GM19023 (cell line): ENCODE measurements around the gene PDE4C.

Source experiments
- ATAC-seq: cut with Tn5 transposase; IDR thresholded peaks from one replicate; pipeline ENCODE4 v1.9.1; 2021; ENCODE audit warnings: mild to moderate bottlenecking, moderate library complexity; ENCODE audit not compliant: unreplicated experiment

PDE4C gene

GRCh38 chr19:18254546-18255503 is 28.6 kb upstream of the PDE4C start:
- no peak for ATAC-seq

DNA sequence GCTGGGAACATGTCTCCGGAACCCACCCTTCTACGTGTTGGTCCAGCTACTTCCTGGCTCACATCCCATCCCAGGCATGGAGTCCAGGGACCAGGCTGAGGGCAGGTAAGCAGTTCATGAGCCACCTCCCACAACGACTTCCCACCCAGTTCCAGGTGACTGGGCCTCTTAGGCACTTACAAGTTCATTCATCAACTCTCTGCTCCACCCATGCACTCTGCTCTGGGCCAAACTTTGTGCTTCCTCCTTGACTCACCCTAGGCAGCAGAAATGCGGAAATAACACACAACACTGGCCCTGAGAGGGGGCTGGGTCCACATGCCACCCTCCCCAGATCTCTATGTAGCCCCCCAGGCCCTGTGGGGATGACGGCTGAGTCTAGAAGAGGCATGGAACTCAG is 27.5 kb upstream of the PDE4C start:
- ATAC-seq = no peak

DNA sequence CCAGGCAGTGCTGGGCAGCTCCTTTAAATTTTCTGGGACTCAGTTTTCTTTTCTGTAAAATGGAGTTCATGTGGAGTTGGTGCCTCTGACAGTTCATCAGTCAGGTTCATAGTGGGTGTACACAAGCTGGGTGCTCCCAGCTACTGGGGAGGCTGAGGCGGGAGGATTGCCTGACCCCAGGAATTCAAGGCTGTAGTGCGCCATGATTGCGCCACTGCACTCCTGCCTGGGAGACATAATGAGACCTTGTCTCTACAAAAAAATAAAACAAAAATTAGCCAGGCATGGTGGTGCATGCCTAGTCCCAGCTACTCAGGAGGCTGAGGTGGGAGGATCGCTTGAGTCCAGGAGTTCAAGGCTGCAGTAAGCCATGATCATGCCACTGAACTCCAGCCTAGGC is 26.9 kb upstream of the PDE4C start:
- no peak for ATAC-seq

DNA sequence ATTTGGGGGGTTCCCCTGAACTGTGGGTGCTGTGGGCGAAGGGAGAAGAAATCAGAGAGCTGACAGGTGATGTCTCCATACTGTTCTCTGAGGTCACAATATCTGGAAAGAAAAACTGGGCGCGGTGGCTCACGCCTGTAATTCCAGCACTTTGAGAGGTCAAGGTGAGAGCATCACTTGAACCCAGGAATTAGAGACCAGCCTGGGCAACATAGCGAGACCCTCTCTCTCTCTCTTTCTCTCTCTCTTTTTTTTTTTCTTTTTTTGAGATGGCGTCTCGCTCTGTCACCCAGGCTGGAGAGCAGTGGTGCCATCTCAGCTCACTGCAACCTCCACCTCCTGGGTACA is 26.1 kb upstream of the PDE4C start:
- ATAC-seq = no peak

DNA sequence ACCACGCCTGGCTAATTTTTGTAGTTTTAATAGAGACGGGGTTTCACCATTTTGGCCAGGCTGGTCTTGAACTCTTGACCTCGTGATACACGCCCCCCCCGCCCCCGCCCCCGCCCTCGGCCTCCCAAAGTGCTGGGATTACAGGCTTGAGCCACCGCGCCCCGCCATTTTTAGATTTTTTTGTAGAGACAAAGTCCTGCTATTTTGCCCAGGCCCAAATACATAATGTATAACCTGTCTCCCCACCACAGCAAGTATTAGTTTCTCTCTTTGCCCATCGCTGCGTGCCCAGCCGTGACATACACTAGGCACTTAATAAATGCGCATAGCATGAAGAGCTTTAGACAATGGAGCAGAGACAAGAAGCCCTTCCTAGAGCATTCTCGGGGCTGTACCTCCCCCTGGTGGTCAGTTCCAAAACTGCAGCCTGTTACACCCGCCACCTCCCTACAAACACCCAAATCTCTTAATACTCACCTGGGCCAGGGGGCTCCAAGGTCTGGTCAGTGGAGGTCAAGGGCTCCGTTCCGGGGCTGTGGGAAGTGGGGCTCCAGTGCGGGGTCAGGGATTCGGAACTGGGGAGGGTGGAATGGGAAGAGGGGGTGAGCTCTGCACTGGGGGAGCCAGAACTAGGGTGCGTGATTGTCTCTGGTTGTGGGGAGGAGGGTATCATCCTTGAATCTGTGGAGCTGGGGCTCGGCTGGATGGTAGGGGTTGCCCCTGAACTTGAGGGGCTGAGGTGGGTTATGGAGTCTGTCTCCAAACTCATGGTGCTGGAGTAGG is 25.5 kb upstream of the PDE4C start:
- no peak for ATAC-seq

GRCh38 chr19:18249834-18250233 is 23.6 kb upstream of the PDE4C start:
- ATAC-seq = no peak

DNA sequence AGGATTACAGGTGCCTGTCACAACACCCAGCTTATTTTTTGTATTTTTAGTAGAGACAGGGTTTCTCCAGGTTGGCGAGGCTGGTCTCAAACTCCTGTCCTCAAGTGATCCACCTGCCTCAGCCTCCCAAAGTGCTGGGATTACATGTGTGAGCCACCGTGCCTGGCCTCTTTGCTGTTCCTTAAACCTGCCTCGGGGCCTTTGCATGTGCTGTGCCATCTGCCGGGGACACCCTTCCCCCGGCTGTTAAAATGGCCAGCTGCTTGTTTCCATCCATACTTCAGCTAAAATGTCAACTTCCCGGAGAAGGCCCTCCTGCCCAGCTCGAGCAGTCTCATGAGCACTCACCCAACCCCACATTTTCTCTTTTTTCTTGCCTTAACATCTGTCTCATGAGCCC is 19.1 kb upstream of the PDE4C start:
- ATAC-seq = no peak

GRCh38 chr19:18239303-18239702 is 13.1 kb upstream of the PDE4C start:
- no peak for ATAC-seq

DNA sequence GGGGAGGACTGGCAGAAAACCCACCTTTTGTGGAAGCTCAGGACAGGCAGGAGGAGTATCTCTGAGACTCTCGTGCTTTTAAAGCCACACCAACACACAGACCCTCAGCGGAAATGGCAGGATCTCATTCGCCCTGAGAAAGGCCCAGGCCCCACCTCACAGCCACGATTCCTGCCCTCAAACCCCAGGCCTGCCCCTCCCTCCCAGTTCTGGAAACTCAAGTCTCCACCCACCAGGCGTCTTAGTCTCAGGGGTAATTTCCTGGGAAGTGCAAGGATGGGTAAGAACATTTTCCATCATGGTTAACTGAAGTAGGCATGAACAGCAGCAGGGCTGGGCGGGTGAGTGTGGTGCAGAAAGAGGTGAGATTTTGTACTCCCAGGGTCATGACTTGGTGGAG is 8.0 kb upstream of the PDE4C start:
- ATAC-seq = no peak

DNA sequence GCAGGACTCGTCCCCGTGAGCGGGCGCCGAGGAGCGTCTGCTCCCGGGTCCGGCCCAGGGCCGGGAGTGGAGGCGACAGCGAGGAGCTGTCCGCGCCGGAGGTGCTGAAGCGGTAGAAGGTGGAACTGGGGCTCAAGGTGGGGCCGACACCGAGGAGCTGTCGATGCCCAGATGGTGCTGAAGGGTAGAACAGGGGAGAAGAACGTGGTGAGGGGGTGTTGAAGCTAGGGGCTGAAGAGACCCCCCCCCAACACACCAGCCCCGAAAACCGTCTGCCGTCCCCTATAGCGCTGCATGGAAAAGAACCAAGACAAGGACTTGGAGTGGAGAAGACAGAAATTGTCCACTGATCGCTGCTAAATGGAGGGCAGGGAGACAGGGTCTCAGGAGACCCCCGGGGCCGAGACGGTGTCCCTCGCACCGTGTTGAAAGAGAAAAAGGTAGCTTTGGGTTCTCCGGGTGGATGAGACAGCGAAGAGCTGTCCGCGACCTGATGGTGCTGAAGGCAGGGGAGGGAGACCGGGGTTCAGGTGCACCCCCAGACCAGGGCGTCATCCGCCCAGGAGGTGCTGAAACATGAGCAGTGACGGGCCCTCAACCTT is 7.1 kb upstream of the PDE4C start:
- no peak for ATAC-seq

GRCh38 chr19:18232540-18233223 is 6.4 kb upstream of the PDE4C start:
- ATAC-seq = no peak

GRCh38 chr19:18231775-18232174 is 5.5 kb upstream of the PDE4C start:
- ATAC-seq = no peak

- no peak for ATAC-seq
Observed at GRCh38 chr19:18230941-18231734, 4.9 kb upstream of the PDE4C start.

DNA sequence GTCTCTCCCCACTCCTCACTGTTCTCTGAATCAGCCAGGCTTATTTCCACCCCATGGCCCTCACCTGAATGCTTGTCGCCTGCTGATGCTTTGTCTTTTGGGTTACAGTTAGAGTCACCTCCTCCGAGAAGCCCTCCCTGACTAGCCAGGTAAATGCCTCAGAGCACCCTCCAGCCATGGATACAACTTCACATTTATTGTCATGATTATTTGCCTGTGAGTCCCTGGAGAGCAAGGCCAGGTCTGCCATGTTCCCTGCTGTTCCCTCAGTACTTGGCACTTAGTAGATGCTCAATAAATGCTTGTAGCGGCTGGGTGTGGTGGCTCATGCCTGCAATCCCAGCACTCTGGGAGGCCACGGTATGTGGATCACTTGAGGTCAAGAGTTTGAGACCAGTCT is 3.7 kb upstream of the PDE4C start:
- ATAC-seq = no peak

- no peak for ATAC-seq
Observed at GRCh38 chr19:18229474-18229873, 3.2 kb upstream of the PDE4C start.

GRCh38 chr19:18227781-18228271 is 1.6 kb upstream of the PDE4C start:
- no peak for ATAC-seq

DNA sequence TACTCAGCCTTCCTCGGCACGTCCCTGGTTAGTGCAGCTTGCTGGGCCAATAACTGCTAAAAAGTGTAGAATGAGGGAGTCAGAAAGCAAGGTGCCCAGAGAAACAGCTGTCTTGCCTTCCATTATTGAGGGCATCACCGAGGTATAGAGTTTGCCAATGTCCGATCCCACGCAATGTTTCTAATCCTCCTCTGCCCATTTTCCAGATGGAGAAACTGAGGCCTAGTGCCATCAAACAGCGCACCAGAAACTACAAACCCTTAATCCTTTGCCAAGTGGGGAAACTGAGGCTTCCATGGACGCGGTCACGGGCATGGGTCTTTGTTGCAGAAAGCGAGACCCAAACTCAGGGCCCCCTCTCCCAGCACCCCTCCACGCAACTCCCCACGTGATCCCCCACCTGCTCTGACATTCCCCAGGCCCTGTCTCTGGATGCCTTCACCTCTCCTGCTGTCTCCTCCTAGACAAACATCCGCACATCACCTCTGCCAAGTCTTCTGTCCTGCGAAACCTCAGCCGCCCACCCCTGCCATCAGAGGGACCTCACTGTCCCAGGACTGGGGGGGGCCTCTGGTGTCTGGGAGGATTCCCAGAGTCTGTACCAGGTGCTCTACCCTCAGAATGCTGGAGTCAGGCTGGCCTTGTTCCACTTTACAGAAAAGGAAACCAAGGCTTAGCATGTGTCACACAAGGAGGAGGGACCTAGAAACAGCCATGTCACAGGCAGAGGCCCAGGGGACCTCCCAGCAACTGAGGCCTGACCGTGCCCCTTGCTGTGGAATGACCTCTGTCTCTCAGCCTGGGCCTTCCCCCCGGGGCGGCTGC is 930 bp upstream of the PDE4C start:
- ATAC-seq = no peak

- ATAC-seq = no peak
Observed at GRCh38 chr19:18225355-18225701, 910 bp downstream of the PDE4C start.
